SK-N-SH treated with all-trans-retinoic acid at 6 μM for 48 hours (cell line): ENCODE measurements around the gene ZCCHC24.

Experiments used
- ARNTL ChIP-seq: fragments of 450-650 bp; formaldehyde crosslinking; IDR thresholded peaks from 2 replicates; pipeline ENCODE4 v1.5.0; 2020; ENCODE audit warnings: low read depth, mild to moderate bottlenecking, moderate library complexity, borderline replicate concordance
- SNAI2 ChIP-seq: fragments of 250-450 bp; sonication (Bioruptor Pico); IDR thresholded peaks from 2 replicates; pipeline ENCODE4 v1.5.0; 2020; ENCODE audit warnings: mild to moderate bottlenecking, moderate library complexity
- TSHZ2 ChIP-seq: fragments of 250-450 bp; sonication (Bioruptor Pico); IDR thresholded peaks from 2 replicates; pipeline ENCODE4 v1.5.0; 2020; ENCODE audit warnings: mild to moderate bottlenecking, moderate library complexity
- ZFP3 ChIP-seq: fragments of 250-450 bp; sonication (Bioruptor Pico); IDR thresholded peaks from 2 replicates; pipeline ENCODE4 v1.5.0; 2020; ENCODE audit warnings: mild to moderate bottlenecking, moderate library complexity
- ZFP30 ChIP-seq: fragments of 450-650 bp; formaldehyde crosslinking; IDR thresholded peaks from 2 replicates; pipeline ENCODE4 v1.5.0; 2022; ENCODE audit warnings: mild to moderate bottlenecking, moderate library complexity

- no peak for TF ChIP-seq SNAI2 (CRISPR knock-in tag)
- TF ChIP-seq ZFP30 (CRISPR knock-in tag), result no peak
- no peak for TF ChIP-seq ZFP3 (CRISPR knock-in tag)
- TF ChIP-seq ARNTL (CRISPR knock-in tag), result no peak
- no peak for TF ChIP-seq TSHZ2 (CRISPR knock-in tag)
Observed at GRCh38 chr10:79409726-79410085, 35.7 kb downstream of the ZCCHC24 start.
